ENCODE data around the gene HERC6.
"Not testable (repeated sequence)": the region's sequence is repeated elsewhere in the genome, so short reads cannot be mapped to it uniquely, and the experiment has no call there.

The HERC6 gene

GRCh38 chr4:88447371-88448095 lies 68.9 kb downstream of the HERC6 start:
- Histone ChIP-seq H3K4me3 (ENCODE audit: low read length, poor library complexity, severe bottlenecking) (no peak overlapping the region), H3K4me1 (ENCODE audit: insufficient read depth, low read length, poor library complexity, severe bottlenecking) (no peaks in the 10 kb centered on the region), H3K9me3 (ENCODE audit: insufficient read depth, low read depth, low read length) (no peaks in the 10 kb centered on the region), H3K79me2 (ENCODE audit: insufficient read depth, low read length) (no peaks in the 10 kb centered on the region), H3K9me2 (replicated peaks; ENCODE audit: low read depth, low read length) (no peaks in the 10 kb centered on the region), H3K36me3 (ENCODE audit: insufficient read depth, low read length) (no peaks in the 10 kb centered on the region), H2AFZ (ENCODE audit: low read length) (no peak overlapping the region), H4K20me1 (ENCODE audit: insufficient read depth, low read length, poor library complexity, severe bottlenecking) (no peaks in the 10 kb centered on the region), H3K9ac (ENCODE audit: low read depth, low read length, poor library complexity, severe bottlenecking) (no peak overlapping the region), H3K4me2 (ENCODE audit: low read depth, low read length, poor library complexity, severe bottlenecking) (no peak overlapping the region), H3F3A (ENCODE audit: low read depth) (no peaks in the 10 kb centered on the region), H3K27me3 (ENCODE audit: insufficient read depth, low read length, poor library complexity, severe bottlenecking) (no peaks in the 10 kb centered on the region)
- TF ChIP-seq, protein P1, sequence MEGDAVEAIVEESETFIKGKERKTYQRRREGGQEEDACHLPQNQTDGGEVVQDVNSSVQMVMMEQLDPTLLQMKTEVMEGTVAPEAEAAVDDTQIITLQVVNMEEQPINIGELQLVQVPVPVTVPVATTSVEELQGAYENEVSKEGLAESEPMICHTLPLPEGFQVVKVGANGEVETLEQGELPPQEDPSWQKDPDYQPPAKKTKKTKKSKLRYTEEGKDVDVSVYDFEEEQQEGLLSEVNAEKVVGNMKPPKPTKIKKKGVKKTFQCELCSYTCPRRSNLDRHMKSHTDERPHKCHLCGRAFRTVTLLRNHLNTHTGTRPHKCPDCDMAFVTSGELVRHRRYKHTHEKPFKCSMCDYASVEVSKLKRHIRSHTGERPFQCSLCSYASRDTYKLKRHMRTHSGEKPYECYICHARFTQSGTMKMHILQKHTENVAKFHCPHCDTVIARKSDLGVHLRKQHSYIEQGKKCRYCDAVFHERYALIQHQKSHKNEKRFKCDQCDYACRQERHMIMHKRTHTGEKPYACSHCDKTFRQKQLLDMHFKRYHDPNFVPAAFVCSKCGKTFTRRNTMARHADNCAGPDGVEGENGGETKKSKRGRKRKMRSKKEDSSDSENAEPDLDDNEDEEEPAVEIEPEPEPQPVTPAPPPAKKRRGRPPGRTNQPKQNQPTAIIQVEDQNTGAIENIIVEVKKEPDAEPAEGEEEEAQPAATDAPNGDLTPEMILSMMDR (conservative IDR thresholded peaks at IDR 0.05; ENCODE audit: low read length), result no peak
- no peak for TF ChIP-seq EZH2phosphoT487 (IDR thresholded peaks at IDR 0.05; ENCODE audit: borderline replicate concordance)

GRCh38 chr4:88448211-88448765 lies 69.6 kb downstream of the HERC6 start:
- not testable (repeated sequence) for H3K27me3 ChIP-seq (ENCODE audit: insufficient read depth, low read length, poor library complexity, severe bottlenecking); H3K4me3 ChIP-seq (ENCODE audit: low read length, poor library complexity, severe bottlenecking); H3K79me2 ChIP-seq (ENCODE audit: insufficient read depth, low read length); H3K9me2 ChIP-seq (replicated peaks; ENCODE audit: low read depth, low read length); H2AFZ ChIP-seq (ENCODE audit: low read length); H3K9ac ChIP-seq (ENCODE audit: low read depth, low read length, poor library complexity, severe bottlenecking); H3F3A ChIP-seq (ENCODE audit: low read depth); H3K36me3 ChIP-seq (ENCODE audit: insufficient read depth, low read length); H4K20me1 ChIP-seq (ENCODE audit: insufficient read depth, low read length, poor library complexity, severe bottlenecking); H3K9me3 ChIP-seq (ENCODE audit: insufficient read depth, low read depth, low read length); H3K4me2 ChIP-seq (ENCODE audit: low read depth, low read length, poor library complexity, severe bottlenecking); H3K4me1 ChIP-seq (ENCODE audit: insufficient read depth, low read length, poor library complexity, severe bottlenecking)

- Histone ChIP-seq H3K9ac (ENCODE audit: low read depth, low read length, poor library complexity, severe bottlenecking) (no peak overlapping the region), H3K79me2 (ENCODE audit: insufficient read depth, low read length) (no peaks in the 10 kb centered on the region), H3K36me3 (ENCODE audit: insufficient read depth, low read length) (no peaks in the 10 kb centered on the region), H3K27me3 (ENCODE audit: insufficient read depth, low read length, poor library complexity, severe bottlenecking) (no peaks in the 10 kb centered on the region), H3K9me2 (replicated peaks; ENCODE audit: low read depth, low read length) (no peaks in the 10 kb centered on the region), H2AFZ (ENCODE audit: low read length) (no peak overlapping the region), H3K4me2 (ENCODE audit: low read depth, low read length, poor library complexity, severe bottlenecking) (no peak overlapping the region), H4K20me1 (ENCODE audit: insufficient read depth, low read length, poor library complexity, severe bottlenecking) (no peaks in the 10 kb centered on the region), H3K4me3 (ENCODE audit: low read length, poor library complexity, severe bottlenecking) (no peak overlapping the region), H3F3A (ENCODE audit: low read depth) (no peaks in the 10 kb centered on the region), H3K9me3 (ENCODE audit: insufficient read depth, low read depth, low read length) (no peaks in the 10 kb centered on the region), H3K4me1 (ENCODE audit: insufficient read depth, low read length, poor library complexity, severe bottlenecking) (no peaks in the 10 kb centered on the region)
- TF ChIP-seq EZH2phosphoT487 (IDR thresholded peaks at IDR 0.05; ENCODE audit: borderline replicate concordance), result no peak
- TF ChIP-seq, protein P1 (conservative IDR thresholded peaks at IDR 0.05; ENCODE audit: low read length), result no peak
These were observed 70.2 kb downstream of the HERC6 start for GRCh38 chr4:88448889-88449288.

- Histone ChIP-seq H3K4me2 (ENCODE audit: low read depth, low read length, poor library complexity, severe bottlenecking) (no peak overlapping the region), H3K27me3 (ENCODE audit: insufficient read depth, low read length, poor library complexity, severe bottlenecking) (no peaks in the 10 kb centered on the region), H3K9ac (ENCODE audit: low read depth, low read length, poor library complexity, severe bottlenecking) (no peak overlapping the region), H4K20me1 (ENCODE audit: insufficient read depth, low read length, poor library complexity, severe bottlenecking) (no peaks in the 10 kb centered on the region), H3K4me1 (ENCODE audit: insufficient read depth, low read length, poor library complexity, severe bottlenecking) (peaks cover 1% of the 10 kb centered on the region), H3K9me3 (ENCODE audit: insufficient read depth, low read depth, low read length) (no peaks in the 10 kb centered on the region), H3K9me2 (replicated peaks; ENCODE audit: low read depth, low read length) (no peaks in the 10 kb centered on the region), H3K4me3 (ENCODE audit: low read length, poor library complexity, severe bottlenecking) (no peak overlapping the region), H3K36me3 (ENCODE audit: insufficient read depth, low read length) (no peaks in the 10 kb centered on the region), H2AFZ (ENCODE audit: low read length) (no peak overlapping the region), H3K79me2 (ENCODE audit: insufficient read depth, low read length) (0 out of 2 replicates have a peak, but pooled peaks cover under 1% of the 10 kb centered on the region), H3F3A (ENCODE audit: low read depth) (no peaks in the 10 kb centered on the region)
- TF ChIP-seq, protein P1 (conservative IDR thresholded peaks at IDR 0.05; ENCODE audit: low read length), result no peak
- TF ChIP-seq EZH2phosphoT487 (IDR thresholded peaks at IDR 0.05; ENCODE audit: borderline replicate concordance), result no peak
These were observed 70.6 kb downstream of the HERC6 start for GRCh38 chr4:88449290-88449689.
